ENCODE results near the gene UVRAG. TPM values are rescaled to one million over a fixed set of nuclear protein-coding genes. Genes with fewer than 3 reads are reported as not detected.
A peak's percentile ranks its signal among the peaks of the same experiment; 100 is the strongest.

UVRAG gene
- polyA plus RNA-seq, 1 experiment, result 8.2 TPM

DNA sequence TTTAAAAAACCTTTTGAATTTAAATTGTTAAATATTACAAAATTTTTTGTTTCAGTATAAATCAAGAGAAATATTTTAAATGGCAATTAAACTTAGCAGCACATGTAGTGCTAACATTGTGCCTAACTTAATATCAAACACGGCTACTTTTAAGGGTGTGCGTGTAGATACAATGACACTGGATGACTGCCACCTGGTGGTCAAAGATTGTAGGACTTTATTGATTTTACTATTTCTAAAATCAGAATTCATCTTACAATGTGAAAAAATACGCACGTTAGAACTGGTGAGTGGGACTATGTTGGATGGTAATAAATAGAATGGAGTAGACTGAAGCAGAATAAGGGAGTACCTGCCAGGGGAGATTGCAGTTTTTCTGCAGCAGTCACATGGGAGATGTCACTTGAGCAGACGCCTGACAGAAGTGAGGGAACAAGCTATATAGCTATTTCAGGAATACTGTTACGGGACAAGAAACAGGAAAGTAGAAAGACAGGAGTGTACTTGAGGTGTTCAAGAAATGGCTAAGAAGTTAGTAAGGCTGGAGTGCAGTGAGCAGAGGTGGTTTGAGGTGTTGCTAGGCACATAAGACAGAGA is 52.9 kb downstream of the UVRAG start:
- no peaks in the 10 kb centered on the region for H3K36me3 ChIP-seq (ENCODE audit: control insufficient read depth, insufficient read depth, low read length)
- DNase-seq (ENCODE audit: low read depth), result no peak
- H3K4me3 ChIP-seq (ENCODE audit: low read depth, low read length), result no peak overlapping the region
- ChIA-PET CTCF (interaction anchor here (0.6 to 8.7 kb wide), 22 partner anchors 11 to 451 kb away, joined by 3 to 184 read pairs (median 5); no protein-coding TSS in a partner anchor), POLR2A (no interaction called here)
- H3K27me3 ChIP-seq (ENCODE audit: control insufficient read depth, insufficient read depth, low read length), result no peaks in the 10 kb centered on the region
- TF ChIP-seq, protein P1, sequence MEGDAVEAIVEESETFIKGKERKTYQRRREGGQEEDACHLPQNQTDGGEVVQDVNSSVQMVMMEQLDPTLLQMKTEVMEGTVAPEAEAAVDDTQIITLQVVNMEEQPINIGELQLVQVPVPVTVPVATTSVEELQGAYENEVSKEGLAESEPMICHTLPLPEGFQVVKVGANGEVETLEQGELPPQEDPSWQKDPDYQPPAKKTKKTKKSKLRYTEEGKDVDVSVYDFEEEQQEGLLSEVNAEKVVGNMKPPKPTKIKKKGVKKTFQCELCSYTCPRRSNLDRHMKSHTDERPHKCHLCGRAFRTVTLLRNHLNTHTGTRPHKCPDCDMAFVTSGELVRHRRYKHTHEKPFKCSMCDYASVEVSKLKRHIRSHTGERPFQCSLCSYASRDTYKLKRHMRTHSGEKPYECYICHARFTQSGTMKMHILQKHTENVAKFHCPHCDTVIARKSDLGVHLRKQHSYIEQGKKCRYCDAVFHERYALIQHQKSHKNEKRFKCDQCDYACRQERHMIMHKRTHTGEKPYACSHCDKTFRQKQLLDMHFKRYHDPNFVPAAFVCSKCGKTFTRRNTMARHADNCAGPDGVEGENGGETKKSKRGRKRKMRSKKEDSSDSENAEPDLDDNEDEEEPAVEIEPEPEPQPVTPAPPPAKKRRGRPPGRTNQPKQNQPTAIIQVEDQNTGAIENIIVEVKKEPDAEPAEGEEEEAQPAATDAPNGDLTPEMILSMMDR (IDR thresholded peaks at IDR 0.05; ENCODE audit: insufficient read depth, low read depth, low read length), result peak; percentile 61

DNA sequence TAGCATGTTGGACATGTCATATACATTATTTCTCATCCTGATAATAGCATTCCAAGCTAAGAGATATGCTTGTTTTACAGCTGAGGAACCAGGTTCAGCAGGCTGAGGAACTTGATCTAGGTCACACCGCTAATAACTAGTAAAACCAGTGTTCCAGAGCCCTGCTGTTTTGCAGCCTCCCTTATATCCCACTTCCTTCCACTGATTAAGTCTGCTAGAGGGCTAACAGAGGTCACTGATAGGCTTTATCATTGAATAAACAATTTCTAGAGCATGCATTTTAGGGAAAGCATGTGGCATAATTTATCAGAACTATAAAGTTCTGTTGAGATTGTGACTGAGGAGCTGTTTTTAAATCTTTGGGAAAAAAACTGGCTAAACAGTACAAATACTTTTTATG is 54.0 kb downstream of the UVRAG start:
- ChIA-PET POLR2A (no interaction called here), CTCF (interaction anchor here (1.0 to 8.7 kb wide), 12 partner anchors 14 to 315 kb away, joined by 3 to 184 read pairs (median 6); no protein-coding TSS in a partner anchor)
- no peak for DNase-seq (ENCODE audit: low read depth)
- TF ChIP-seq, protein P1 (IDR thresholded peaks at IDR 0.05; ENCODE audit: insufficient read depth, low read depth, low read length), result no peak
- Histone ChIP-seq H3K4me3 (ENCODE audit: low read depth, low read length) (no peak overlapping the region), H3K36me3 (ENCODE audit: control insufficient read depth, insufficient read depth, low read length) (no peaks in the 10 kb centered on the region), H3K27me3 (ENCODE audit: control insufficient read depth, insufficient read depth, low read length) (no peaks in the 10 kb centered on the region)

DNA sequence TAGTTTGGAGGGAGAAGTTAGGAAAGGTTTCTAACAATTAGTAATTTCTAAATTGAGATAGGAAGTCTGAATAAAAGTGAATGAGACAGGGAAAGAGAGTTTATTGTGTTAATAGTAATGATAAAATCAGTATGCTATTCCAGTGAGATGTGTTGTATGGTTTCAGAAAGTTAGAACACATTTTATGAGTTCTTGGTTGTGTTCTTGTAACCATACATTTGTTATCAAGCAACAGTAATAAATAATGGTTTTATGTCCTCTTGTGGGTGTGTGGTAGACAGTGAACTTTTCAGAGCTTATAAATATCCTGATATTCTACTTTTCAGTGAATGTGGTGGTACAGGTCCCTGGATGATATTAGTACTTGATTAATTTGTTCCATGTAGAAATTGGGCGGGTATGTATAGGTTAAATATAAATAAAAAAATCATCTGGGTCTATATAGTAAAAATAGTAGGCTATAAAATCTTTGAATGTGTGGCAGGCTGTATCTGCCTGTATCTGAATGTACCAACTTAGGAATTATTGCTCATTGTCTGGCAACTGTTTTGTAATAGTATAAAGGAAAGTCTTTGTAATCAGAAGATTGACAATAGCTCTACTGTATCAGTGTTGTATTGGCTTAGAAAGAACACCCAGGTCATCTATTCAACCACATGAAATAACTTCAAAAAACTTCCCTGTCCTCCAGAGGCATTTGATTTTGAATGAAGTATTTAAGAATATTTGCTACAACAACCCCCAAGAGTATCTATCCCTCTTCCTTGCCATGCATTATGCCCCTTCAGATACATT is 54.8 kb downstream of the UVRAG start:
- Histone ChIP-seq H3K36me3 (ENCODE audit: control insufficient read depth, insufficient read depth, low read length) (no peaks in the 10 kb centered on the region), H3K27me3 (ENCODE audit: control insufficient read depth, insufficient read depth, low read length) (no peaks in the 10 kb centered on the region), H3K4me3 (ENCODE audit: low read depth, low read length) (no peak overlapping the region)
- no peak for DNase-seq (ENCODE audit: low read depth)
- ChIA-PET POLR2A (interaction anchor here (0.7 kb wide), 1 partner anchor 23 kb away, joined by 3 read pairs; no protein-coding TSS in a partner anchor), CTCF (interaction anchor here (1.0 to 8.7 kb wide), 7 partner anchors 19 to 448 kb away, joined by 4 to 184 read pairs (median 7); no protein-coding TSS in a partner anchor)
- TF ChIP-seq, protein P1 (IDR thresholded peaks at IDR 0.05; ENCODE audit: insufficient read depth, low read depth, low read length), result no peak

DNA sequence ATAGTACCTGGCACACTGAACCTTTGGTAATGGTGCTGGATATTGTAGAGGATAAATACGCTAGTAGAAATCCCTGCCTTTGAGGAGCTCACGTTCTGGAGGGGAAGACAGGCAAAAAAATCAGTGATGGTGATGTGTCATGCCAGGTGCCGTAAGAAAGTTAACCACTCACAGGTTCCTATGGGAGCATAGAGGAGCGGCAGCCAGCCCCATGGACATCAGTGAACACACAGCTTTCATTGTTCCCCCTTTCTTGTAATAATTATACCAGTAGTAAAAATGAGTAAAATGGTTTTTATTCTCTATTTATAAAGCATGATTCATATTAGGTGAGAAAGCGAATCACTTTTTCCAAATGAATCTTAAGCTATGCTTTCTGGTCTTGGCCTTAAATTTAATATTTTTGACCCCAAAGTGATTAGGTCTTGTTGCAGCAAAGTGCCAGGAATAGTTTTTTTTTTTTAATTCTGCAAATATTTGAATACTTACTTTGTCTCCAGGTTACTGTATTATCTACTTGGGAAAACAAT is 57.9 kb downstream of the UVRAG start:
- no peak for DNase-seq (ENCODE audit: low read depth)
- CTCF ChIA-PET, result interaction anchor here (0.5 to 2.3 kb wide), 6 partner anchors 10 to 1959 kb away, joined by 3 to 20 read pairs (median 4); no protein-coding TSS in a partner anchor
- Histone ChIP-seq H3K27me3 (ENCODE audit: control insufficient read depth, insufficient read depth, low read length) (no peaks in the 10 kb centered on the region), H3K36me3 (ENCODE audit: control insufficient read depth, insufficient read depth, low read length) (no peaks in the 10 kb centered on the region), H3K4me3 (ENCODE audit: low read depth, low read length) (no peak overlapping the region)
- POLR2A ChIA-PET, result no interaction called here
- TF ChIP-seq, protein P1 (IDR thresholded peaks at IDR 0.05; ENCODE audit: insufficient read depth, low read depth, low read length), result no peak

Measured in BJ (cell line).